ENCODE measurements around the gene UBE2D2.
"Not testable (repeated sequence)": the region's sequence is repeated elsewhere in the genome, so short reads cannot be mapped to it uniquely, and the experiment has no call there.

The UBE2D2 gene

GRCh38 chr5:139560752-139561654 is at the start of gene UBE2D2:
Gene UBE2D2 (plus strand): TSS chr5:139561339. CDS start chr5:139561792, 453 bp downstream.
- peak; percentile 95 to 97 (median 95) for DNase-seq (ENCODE audit: low read depth in 3 of 3)

DNA sequence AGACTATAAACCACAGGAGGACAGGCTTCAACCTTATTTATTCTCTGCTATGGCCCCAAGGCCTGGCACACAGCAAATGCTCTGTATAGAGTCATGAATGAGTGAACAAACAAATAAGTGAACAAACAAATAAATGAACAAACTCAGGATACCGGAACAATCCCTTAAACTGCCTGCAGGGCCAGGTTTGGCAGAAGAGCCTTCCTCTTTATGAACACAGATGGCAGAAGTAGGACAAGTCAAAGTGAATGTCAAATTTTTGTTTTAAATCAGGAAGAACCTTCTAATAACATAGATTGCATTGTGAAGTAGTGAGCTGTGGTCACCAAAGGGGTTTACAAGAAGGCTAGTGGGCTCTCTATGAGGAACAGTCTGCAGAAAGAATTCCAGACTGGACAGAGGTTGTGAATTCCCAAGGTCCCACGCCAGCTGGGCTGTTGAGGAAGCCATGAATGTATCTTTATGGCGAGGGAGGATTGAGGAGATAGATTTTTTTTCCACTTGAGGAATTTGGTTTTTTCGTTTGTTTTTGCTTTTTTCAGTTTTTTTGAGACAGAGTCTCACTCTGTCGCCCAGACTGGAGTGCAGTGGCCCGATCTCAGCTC is 48.3 kb upstream of the UBE2D2 start:
- DNase-seq (ENCODE audit: low read depth in 3 of 3): no peak

GRCh38 chr5:139513434-139513833 is 47.7 kb upstream of the UBE2D2 start:
- DNase-seq (ENCODE audit: low read depth in 3 of 3): peak; percentile 53 to 68 (median 63)

- no peak for DNase-seq (ENCODE audit: low read depth in 3 of 3)
Measured at GRCh38 chr5:139513852-139514485, 47.2 kb upstream of the UBE2D2 start.

DNA sequence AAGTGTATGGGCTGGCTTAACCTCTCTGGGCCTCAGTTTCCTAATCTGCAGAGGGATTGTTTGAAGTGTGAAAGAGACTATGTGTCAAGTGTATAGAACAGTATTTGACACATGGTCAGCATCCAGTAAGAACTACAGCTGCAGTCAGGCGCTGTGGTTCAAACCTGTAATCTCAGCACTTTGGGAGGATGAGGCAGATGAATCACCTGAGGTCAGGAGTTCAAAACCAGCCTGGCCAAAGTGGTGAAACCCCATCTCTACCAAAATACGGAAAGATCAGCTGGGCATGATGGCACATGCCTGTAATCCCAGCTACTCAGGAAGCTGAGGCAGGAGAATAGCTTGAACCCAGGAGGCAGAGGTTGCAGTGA is 46.7 kb upstream of the UBE2D2 start:
- DNase-seq (ENCODE audit: low read depth in 3 of 3): no peak

DNA sequence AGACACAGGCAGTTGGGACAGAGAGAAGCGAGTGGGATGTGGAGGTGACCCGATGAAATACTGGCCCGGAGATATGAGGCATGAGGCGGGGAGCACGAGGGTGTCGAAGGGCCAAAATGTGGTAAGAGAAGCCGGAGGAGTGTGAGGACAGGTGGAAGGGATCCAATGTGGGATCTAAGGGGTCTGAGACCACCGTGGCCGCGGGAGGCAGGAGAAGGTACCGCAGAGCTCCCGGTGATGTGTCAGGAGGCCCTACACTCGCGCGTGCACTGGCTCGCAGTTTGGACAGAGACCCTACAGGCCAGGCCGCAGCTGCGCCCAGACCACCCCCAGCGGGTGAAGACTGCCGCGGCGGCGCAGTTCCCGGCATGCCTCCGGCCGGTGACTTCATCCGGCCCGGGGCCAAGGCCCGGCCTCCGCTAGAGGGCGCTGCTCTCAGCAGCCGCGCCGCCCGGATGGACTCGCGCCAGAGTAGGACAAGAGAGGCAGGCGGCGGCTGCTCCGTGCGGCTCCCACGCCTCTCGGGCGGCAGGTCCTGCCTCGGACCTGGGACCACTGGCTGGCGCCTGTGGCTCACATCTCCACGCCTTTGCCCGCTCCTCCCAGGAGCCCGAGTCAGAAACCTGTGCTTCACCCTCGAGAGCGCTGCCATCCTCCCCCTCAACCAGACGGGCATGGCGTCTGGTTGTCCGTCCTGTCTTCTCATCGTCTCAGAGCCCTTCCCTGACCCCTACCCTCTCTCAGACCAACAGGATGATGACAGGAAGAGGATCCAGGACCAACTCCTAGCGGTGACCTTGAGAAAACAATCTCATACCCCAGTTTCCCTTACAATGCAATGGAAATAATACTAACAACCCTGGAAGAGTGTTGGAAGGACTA is 43.2 kb upstream of the UBE2D2 start:
- DNase-seq (ENCODE audit: low read depth in 3 of 3): peak; percentile 79 to 88 (median 87)

DNA sequence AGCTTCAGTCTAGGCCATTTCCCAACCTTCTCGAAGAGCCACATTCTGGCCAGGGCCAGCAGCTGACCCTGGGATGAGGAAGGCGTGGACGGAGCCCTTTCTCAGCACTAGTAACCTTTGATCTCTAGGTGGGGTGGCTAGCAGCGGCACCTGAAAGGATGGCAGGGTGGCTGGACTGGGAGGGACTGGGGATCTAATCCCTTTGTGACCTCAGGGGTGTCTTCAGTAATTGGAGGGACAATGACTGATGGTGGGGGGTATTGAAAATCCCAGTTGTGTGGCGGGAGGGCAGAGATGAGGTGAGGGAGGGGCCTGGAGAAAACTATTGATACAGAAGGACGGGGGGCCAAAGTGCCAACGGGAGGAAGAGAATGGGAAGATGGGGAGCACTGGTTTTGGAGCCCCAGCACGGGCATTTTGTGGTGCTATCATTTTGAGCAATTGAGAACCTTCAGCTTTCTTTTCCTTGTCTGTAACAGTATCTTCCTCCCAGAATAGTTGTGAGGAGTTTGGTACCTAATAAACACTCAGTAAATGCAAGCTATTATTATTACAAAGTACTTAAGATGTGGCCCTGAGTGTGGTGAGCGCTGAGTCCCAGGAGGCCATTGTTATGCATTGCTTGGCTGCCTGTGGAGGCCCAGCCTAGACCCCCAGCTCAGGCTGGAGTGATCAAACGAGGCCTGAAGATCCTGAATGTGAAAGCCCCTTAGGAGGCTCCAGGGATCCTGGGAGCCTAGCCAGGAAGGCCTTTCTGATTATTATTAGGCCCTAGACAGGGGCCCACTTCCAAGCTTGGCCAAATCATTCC is 37.3 kb upstream of the UBE2D2 start:
- DNase-seq (ENCODE audit: low read depth in 3 of 3): no peak

DNA sequence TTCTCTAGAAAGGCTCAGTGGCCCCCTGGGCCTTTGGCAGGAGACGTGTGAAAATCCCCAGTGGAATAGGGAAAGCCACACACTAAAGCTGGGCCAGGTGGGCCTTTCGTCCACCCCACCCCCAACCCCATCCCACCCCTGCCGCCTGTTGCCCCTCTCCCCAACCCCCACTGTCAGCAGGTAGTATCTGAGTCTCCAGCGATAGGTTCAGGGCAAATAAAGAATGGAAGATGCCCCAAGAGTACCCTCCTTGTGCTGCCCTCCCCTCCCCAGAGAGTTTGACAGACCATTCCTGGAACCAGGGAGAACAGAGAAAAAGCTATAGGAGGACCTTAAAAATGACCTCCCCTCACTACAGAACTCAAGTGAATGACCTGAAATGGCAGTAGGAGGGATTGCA is 36.7 kb upstream of the UBE2D2 start:
- no peak for DNase-seq (ENCODE audit: low read depth in 3 of 3)

DNA sequence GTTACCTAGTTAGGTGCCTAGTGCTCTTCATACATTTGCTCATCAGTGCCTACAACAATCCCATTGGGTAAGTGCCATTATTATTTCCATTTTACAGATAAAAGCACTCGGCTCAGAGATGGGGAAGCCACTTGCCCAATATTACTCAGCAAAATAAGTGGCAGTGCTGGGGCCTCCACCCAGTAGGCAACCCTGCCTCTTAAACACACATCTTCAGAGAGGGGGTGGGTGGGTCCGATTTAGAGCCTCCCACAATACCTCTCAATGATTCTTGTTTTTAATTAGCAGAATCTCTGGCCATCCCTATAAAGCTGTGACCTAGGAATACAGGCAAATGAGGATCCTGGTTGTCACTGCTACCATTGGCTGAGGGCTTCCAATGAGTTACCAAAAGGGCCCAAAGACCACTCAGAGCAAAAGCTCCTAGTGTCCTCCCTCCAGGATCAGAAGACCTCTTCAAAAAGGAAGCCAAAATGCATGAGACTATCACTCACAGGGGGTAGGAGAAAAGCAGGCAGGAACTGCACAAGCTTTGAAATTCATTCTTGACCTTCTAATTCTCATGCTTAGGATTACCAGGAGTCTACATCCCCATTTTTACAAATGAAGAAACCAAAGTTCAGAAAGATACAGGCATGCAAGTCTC is 36.1 kb upstream of the UBE2D2 start:
- no peak for DNase-seq (ENCODE audit: low read depth in 3 of 3)

GRCh38 chr5:139525586-139526308 is 35.4 kb upstream of the UBE2D2 start:
- not testable (repeated sequence) for DNase-seq (ENCODE audit: low read depth in 3 of 3)

DNA sequence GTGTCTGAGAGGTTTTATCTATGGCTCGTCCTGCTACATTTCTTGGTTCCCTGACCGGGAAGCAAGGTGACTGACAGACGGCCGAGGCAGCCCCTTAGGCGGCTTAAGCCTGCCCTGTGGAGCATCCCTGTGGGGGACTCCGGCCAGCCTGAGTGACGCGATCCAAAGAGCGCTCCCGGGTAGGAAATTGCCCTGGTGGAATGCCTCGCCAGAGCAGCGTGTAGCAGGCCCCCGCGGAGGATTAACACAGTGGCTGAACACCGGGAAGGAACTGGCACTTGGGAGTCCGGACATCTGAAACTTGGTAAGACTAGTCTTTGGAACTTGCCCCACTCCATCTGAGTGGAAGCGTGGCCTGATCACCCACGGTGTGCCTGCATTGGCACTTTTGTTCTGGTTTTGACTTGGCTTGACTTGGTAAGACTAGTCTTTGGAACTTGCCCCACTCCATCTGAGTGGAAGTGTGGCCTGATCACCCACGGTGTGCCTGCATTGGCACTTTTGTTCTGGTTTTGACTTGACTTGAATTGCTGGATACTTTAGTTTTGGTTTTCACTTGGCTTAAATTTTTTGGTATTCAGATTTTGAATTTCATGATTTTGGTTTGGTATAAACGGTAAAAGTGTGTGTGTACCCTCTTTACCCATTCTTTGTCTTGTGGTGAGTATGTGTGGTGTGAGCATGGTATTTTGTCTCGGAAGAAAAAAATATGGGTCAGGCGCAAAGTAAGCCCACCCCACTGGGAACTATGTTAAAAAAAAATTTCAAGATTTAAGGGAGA is 34.6 kb upstream of the UBE2D2 start:
- DNase-seq (ENCODE audit: low read depth in 3 of 3): not testable (repeated sequence)

DNA sequence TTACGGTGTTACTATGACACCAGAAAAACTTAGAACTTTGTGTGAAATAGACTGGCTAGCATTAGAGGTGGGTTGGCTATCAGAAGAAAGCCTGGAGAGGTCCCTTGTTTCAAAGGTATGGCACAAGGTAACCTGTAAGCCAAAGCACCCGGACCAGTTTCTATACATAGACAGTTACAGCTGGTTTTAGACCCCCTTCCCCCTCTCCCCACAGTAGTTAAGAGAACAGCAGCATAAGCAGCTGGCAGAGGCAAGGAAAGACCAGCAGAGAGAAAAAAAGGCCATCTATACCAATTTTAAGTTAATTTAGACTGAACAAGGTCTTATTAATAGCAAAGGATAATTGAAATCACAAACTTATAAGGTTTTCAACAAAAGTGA is 34.1 kb upstream of the UBE2D2 start:
- not testable (repeated sequence) for DNase-seq (ENCODE audit: low read depth in 3 of 3)

DNA sequence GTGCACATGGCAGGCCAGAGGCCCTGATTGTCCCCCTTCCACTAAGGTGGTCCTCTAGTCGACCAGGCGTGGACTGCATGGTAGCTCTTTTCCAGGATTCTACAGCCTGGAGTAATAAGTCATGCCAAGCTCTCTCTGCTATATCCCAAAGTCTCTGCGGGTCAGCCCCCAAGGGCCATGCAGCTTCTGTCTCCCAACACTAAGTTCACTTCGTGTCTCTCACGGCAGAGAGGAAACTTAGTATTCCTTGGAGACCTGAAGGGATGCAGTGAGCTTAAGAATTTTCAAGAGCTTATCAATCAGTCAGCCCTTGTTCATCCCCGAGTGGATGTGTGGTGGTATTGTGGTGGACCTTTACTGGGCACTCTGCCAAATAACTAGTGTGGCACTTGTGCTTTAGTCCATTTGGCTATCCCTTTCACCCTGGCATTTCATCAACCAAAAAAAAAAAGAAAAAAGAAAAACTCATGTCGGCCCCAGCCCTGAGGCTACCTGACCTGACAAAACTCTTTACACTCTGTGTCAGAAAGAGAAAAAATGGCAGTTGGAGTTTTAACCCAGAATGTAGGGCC is 33.2 kb upstream of the UBE2D2 start:
- not testable (repeated sequence) for DNase-seq (ENCODE audit: low read depth in 3 of 3)

GRCh38 chr5:139528695-139529094 is 32.4 kb upstream of the UBE2D2 start:
- DNase-seq (ENCODE audit: low read depth in 3 of 3): not testable (repeated sequence)

- not testable (repeated sequence) for DNase-seq (ENCODE audit: low read depth in 3 of 3)
Measured at GRCh38 chr5:139530079-139530478, 31.1 kb upstream of the UBE2D2 start.

GRCh38 chr5:139531772-139532169 is 29.4 kb upstream of the UBE2D2 start:
- DNase-seq (ENCODE audit: low read depth in 3 of 3): no peak

GRCh38 chr5:139543423-139543991 is 17.6 kb upstream of the UBE2D2 start:
- DNase-seq (ENCODE audit: low read depth in 3 of 3): peak in 1 of 3 donors; percentile 17

DNA sequence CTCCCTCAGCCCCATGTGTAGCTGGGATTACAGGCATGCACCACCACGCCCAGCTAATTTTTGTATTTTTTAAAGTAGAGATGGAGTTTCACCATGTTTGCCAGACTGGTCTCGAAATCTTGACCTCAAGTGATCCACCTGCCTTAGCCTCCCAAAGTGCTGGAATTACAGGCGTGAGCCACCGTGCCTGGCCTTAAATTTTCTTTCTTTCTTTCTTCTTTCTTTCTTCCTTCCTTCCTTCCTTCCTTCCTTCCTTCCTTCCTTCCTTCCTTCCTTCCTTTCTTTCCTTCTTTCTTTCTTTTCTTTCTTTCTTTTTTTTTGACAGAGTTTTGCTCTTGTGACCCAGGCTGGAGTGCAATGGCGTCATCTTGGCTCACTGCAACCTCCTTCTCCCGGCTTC is 14.5 kb upstream of the UBE2D2 start:
- DNase-seq (ENCODE audit: low read depth in 3 of 3): not testable (repeated sequence)

All from stimulated activated CD4-positive, alpha-beta T cell treated with anti-CD3 and anti-CD28 coated beads, TNF-alpha, amount 100 ng/mL, for 48 hours (primary cell).